ENCODE data around the gene RAB3GAP1. TPM values are rescaled to one million over a fixed set of nuclear protein-coding genes. Genes with fewer than 3 reads are reported as not detected.

RAB3GAP1 gene
- total RNA-seq, 1 donor from 2014 or later: 71.2 TPM

- Mint-ChIP-seq H3K4me1 (peaks cover 17% of the 10 kb centered on the region), H3K4me3 (no peak overlapping the region), H3K36me3 (peaks cover 11% of the 10 kb centered on the region), H3K27ac (no peak overlapping the region), H3K9me3 (peaks cover 4% of the 10 kb centered on the region), H3K27me3 (ENCODE audit: insufficient read depth, low read depth) (no peaks in the 10 kb centered on the region)
- no peak for DNase-seq (ENCODE audit: low spot score)
- Histone ChIP-seq H3K4me2 (peak overlapping the region; percentile 10), H3K9ac (no peak overlapping the region), H3K36me3 (no peaks in the 10 kb centered on the region), H4K20me1 (ENCODE audit: low read depth) (no peaks in the 10 kb centered on the region), H3K27me3 (no peaks in the 10 kb centered on the region), H3K9me3 (ENCODE audit: low read depth) (no peaks in the 10 kb centered on the region), H3K4me3 (no peak overlapping the region), H2AFZ (replicated peaks) (no peak overlapping the region), H3K79me2 (ENCODE audit: low read depth) (no peaks in the 10 kb centered on the region), H3F3A (ENCODE audit: low read depth) (peaks cover 13% of the 10 kb centered on the region), H3K27ac (peak overlapping the region; percentile 66), H3K4me1 (peaks cover 14% of the 10 kb centered on the region)
- no peak for TF ChIP-seq EZH2 (IDR thresholded peaks at IDR 0.05)
- no peak for TF ChIP-seq EZH2phosphoT487 (IDR thresholded peaks at IDR 0.05)
- TF ChIP-seq CTCF (IDR thresholded peaks at IDR 0.05): no peak
Observed at GRCh38 chr2:135182601-135183000, 130.5 kb downstream of the RAB3GAP1 start.

- TF ChIP-seq CTCF (IDR thresholded peaks at IDR 0.05) (no peak), EZH2 (IDR thresholded peaks at IDR 0.05) (no peak), EZH2phosphoT487 (IDR thresholded peaks at IDR 0.05) (no peak)
- H3K36me3 ChIP-seq: no peaks in the 10 kb centered on the region
- H3K36me3 Mint-ChIP-seq: peaks cover 7% of the 10 kb centered on the region
- no peak overlapping the region for H3K4me2 ChIP-seq
- peak overlapping the region; percentile 17 for H3K27ac Mint-ChIP-seq
- no peak overlapping the region for H3K4me3 Mint-ChIP-seq
- no peaks in the 10 kb centered on the region for H3K27me3 ChIP-seq
- no peaks in the 10 kb centered on the region for H3K9me3 ChIP-seq (ENCODE audit: low read depth)
- H3K4me1 Mint-ChIP-seq: peaks cover 17% of the 10 kb centered on the region
- peaks cover 14% of the 10 kb centered on the region for H3K4me1 ChIP-seq
- no peak for DNase-seq (ENCODE audit: low spot score)
- no peak overlapping the region for H2AFZ ChIP-seq (replicated peaks)
- H3K9me3 Mint-ChIP-seq: peaks cover 4% of the 10 kb centered on the region
- H3K4me3 ChIP-seq: no peak overlapping the region
- H3K9ac ChIP-seq: no peak overlapping the region
- no peaks in the 10 kb centered on the region for H4K20me1 ChIP-seq (ENCODE audit: low read depth)
- peaks cover 13% of the 10 kb centered on the region for H3F3A ChIP-seq (ENCODE audit: low read depth)
- H3K27ac ChIP-seq: no peak overlapping the region
- H3K27me3 Mint-ChIP-seq (ENCODE audit: insufficient read depth, low read depth): peaks cover 3% of the 10 kb centered on the region
- H3K79me2 ChIP-seq (ENCODE audit: low read depth): no peaks in the 10 kb centered on the region
Observed at GRCh38 chr2:135183822-135184221, 131.7 kb downstream of the RAB3GAP1 start.

- Mint-ChIP-seq H3K9me3 (peaks cover 20% of the 10 kb centered on the region), H3K4me3 (no peak overlapping the region), H3K27ac (no peak overlapping the region), H3K4me1 (peaks cover 17% of the 10 kb centered on the region), H3K36me3 (peaks cover 10% of the 10 kb centered on the region), H3K27me3 (ENCODE audit: insufficient read depth, low read depth) (peaks cover 3% of the 10 kb centered on the region)
- no peaks in the 10 kb centered on the region for H4K20me1 ChIP-seq (ENCODE audit: low read depth)
- H3K4me2 ChIP-seq: no peak overlapping the region
- no peaks in the 10 kb centered on the region for H3K79me2 ChIP-seq (ENCODE audit: low read depth)
- H3K36me3 ChIP-seq: no peaks in the 10 kb centered on the region
- no peak overlapping the region for H3K9ac ChIP-seq
- peaks cover 13% of the 10 kb centered on the region for H3F3A ChIP-seq (ENCODE audit: low read depth)
- H3K9me3 ChIP-seq (ENCODE audit: low read depth): no peaks in the 10 kb centered on the region
- no peak overlapping the region for H3K4me3 ChIP-seq
- no peak overlapping the region for H2AFZ ChIP-seq (replicated peaks)
- DNase-seq (ENCODE audit: low spot score): no peak
- peaks cover 14% of the 10 kb centered on the region for H3K4me1 ChIP-seq
- TF ChIP-seq CTCF (IDR thresholded peaks at IDR 0.05): no peak
- TF ChIP-seq EZH2phosphoT487 (IDR thresholded peaks at IDR 0.05): no peak
- TF ChIP-seq EZH2 (IDR thresholded peaks at IDR 0.05): no peak
- H3K27me3 ChIP-seq: no peaks in the 10 kb centered on the region
- no peak overlapping the region for H3K27ac ChIP-seq
Observed at GRCh38 chr2:135186054-135186453, 134.0 kb downstream of the RAB3GAP1 start.
